Prostate gland (tissue), 2 donors: ENCODE results near the gene SNCG.
"Not testable (repeated sequence)": the region's sequence is repeated elsewhere in the genome, so short reads cannot be mapped to it uniquely, and the experiment has no call there.

Experiments
- POLR2A ChIP-seq: fragments of 450-650 bp; IDR thresholded peaks from one replicate; pipeline ENCODE4 v1.6.1; 2016; ENCODE audit warnings: antibody characterized with exemption, mild to moderate bottlenecking
- POLR2AphosphoS5 ChIP-seq: sonication (generic); formaldehyde crosslinking; IDR thresholded peaks from one replicate; pipeline ENCODE4 v1.6.1; 2017; ENCODE audit warnings: antibody characterized with exemption
- TF ChIP-seq, protein P1 (sequence below), 4 experiments: fragments of 200-600 bp in 2 of 4; fragments of 450-650 bp in 2 of 4; sonication (generic) in 2 of 4; IDR thresholded peaks; 1 replicate in 3 of 4; 2 replicates in 1 of 4; pipeline ENCODE4 v1.5.1; 2016 to 2019; ENCODE audit warnings: antibody characterized with exemption in 4 of 4, mild to moderate bottlenecking in 2 of 4, moderate library complexity in 2 of 4

DNA sequence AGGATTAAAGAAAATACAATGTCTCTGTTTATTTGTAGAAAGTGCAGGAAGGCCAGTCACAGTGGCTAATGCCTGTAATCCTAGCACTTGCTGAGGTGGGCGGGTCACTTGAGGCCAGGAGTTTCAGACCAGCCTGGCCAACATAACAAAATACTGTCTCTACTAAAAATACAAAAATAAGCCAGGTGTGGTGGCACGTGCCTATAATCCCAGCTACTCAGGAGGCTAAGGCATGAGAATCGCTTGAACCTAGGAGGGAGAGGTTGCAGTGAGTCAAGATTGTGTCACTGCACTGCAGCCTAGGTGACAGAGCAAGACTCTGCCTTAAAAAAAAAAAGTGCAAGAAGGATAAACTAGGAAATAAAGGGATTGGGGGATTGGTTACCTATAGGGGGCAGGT lies 20.1 kb downstream of the SNCG start:
- TF ChIP-seq POLR2A, POLR2AphosphoS5: not testable (repeated sequence)
- TF ChIP-seq, protein P1, sequence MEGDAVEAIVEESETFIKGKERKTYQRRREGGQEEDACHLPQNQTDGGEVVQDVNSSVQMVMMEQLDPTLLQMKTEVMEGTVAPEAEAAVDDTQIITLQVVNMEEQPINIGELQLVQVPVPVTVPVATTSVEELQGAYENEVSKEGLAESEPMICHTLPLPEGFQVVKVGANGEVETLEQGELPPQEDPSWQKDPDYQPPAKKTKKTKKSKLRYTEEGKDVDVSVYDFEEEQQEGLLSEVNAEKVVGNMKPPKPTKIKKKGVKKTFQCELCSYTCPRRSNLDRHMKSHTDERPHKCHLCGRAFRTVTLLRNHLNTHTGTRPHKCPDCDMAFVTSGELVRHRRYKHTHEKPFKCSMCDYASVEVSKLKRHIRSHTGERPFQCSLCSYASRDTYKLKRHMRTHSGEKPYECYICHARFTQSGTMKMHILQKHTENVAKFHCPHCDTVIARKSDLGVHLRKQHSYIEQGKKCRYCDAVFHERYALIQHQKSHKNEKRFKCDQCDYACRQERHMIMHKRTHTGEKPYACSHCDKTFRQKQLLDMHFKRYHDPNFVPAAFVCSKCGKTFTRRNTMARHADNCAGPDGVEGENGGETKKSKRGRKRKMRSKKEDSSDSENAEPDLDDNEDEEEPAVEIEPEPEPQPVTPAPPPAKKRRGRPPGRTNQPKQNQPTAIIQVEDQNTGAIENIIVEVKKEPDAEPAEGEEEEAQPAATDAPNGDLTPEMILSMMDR (IDR thresholded peaks at IDR 0.05): not testable (repeated sequence)
